Kidney glomerular epithelial cell (primary cell): ENCODE data around the gene CLCN4.

Source experiments
- DNase-seq: peaks from one replicate; lab custom pipeline; 2025; lab: John Stamatoyannopoulos, UW

CLCN4 gene

DNA sequence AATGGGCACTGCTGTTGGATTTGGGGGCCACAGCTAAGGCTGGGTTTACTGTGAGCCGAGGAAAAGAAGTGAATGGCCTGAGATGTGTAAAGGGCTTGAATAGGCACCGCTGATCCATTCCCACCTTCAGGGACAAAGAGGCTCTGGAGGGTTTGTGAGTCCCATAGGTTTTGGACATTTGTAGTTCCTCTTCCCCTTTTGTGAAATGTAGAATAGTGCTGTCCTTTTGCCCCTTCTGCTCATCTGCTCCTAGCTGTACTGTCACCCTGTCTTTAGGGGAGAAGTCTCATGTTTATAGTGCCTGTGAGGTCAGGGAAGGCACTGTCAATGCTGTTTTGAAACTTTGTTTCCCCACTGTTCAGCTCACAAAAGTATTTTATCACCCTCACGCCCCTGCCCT is 26.4 kb upstream of the CLCN4 start:
- DNase-seq = no peak

- DNase-seq = no peak
Measured at GRCh38 chrX:10133980-10134676, 22.6 kb upstream of the CLCN4 start.

DNA sequence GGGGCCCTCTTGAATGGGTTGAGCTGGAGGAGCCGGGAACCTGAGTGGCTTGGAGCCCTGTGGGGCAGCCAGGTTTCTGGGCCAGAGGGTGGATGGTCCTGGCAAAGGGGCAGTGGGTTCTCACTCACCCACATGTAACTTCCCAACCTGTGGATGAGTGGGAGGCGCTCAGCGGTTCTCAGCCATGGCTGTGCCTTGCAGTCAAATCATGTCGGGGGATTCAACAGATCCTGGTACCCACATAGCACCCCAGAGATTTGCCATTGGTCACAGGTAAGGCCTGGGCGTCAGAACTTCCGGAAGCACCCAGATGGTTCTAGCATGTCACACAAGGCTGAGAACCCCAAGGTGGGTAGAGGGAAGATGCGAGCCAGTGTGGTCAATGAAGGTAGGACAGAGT is 21.9 kb upstream of the CLCN4 start:
- no peak for DNase-seq

DNA sequence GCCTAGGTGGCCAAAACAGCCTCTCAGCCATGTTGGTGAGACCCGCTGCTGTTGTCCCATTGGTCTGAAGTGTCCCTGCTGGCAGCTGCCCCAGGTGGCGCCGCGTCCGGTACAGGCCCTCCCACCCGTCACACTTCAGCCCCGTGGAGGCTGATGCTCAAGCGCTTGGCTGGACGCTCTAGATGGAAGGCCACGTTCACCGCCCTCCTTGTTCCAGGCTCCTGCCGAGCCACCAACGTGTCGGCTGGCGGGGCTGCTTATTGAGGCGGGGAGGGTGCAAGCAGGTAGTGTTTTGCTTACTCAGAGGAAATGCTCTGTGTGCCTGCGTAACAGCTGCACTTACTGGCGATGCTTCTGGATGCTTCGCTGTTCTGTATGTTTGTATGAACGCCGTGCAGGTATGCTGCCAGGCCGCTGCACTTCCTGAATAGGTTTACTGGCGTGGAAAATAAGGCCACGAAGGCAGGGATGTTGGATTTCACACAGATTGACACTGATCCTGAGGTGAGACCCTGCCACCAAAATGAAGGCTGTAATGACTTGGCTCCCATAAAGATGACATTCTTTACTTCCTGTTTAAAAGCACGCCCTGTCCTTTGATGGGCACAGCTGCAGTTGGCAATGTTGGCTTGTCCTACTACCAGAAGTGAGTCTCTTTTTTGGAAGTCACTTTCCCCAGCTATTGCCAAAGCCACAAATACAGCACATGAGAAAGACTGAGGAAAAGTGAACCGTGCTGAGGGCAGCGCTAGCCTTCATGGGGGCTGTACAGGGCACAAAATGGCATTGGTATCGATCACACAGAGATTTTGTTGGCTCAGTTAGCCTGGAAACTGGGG is 21.0 kb upstream of the CLCN4 start:
- DNase-seq = no peak

- no peak for DNase-seq
Measured at GRCh38 chrX:10138726-10139125, 18.0 kb upstream of the CLCN4 start.

DNA sequence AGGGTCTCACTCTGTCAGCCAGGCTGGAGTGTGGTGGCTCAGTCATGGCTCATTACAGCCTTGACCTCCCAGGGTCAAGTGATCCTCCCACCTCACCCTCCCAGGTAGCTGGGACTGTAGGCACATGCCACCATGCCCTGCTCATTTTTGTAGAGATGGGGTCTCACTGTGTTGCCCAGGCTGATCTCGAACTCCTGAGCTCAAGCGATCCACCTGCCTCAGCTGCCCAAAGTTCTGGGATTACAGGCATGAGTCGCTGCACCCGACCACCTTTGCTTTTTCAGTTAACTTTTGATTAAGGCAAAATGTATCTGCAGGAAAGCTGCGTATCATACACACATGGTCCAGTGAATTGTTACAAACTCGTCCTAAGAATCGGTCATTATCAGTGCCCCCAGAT is 16.5 kb upstream of the CLCN4 start:
- no peak for DNase-seq

DNA sequence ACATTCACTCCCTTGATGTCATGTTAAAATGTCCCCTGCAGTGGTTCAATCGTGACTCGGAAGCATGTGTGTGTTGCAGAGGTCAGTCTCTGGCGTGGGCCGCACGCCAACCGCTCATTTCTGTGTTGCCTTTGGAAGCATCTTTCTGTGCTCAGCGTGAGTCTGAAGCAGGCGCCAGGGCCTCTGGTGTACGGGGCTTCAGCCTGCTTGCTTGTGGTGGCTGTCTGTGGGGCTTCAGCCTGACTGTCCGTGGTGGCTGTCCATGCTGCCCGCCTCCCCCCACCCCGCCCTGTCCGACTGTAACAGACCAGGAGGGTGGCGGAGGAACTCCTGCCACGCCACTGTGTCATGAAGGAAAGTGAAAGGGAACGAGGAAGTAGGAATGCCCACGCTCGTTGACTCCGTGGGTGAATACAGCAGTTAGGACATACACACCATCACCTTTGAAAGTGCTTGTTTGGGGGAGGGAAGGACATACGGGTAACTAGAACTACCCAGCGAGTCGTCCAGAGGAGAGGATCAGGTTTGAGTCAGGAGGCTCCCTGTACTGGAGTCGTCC is 14.7 kb upstream of the CLCN4 start:
- no peak for DNase-seq

DNA sequence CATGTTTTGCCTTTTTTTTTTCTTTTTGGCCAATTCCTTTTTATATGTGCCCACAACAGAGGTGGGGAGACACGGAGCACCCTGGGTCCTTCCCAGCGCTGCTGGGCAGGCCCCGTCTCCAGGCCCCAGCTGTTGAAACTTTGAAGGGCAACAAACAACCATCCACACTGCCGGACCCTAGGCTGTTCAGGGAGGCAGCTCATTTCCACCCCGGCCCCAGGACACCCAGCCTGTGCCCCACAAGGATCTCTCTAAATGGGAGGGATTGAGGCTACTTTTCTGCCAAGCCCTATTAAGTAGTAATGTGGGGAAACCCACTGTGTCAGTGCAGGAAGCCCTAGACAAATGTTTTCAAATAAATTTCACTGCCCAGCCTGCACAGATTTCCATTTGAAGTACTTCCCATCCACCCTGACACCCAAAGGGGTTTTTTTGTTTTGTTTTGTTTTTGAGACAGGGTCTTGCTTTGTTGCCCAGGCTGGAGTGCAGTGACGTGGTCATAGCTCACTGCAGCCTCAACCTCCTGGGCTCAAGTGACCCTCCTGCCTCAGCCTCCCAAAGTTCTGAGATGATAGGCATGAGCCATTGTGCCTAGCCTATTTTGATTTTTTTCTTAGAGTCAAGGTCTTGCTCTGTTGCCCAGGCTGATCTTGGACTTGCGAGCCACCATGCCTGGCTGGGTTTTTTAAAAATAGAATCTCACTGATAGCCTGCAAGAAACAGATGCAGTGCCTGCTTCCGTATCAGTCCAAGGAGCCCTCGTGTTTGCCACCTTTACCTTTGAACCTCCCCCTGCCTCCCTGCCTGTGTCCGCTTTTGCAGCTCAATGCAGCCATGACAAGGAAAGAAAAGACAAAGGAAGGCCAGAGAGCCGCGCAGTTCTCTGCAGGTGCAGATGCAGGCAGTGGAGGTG is 13.4 kb upstream of the CLCN4 start:
- no peak for DNase-seq

DNA sequence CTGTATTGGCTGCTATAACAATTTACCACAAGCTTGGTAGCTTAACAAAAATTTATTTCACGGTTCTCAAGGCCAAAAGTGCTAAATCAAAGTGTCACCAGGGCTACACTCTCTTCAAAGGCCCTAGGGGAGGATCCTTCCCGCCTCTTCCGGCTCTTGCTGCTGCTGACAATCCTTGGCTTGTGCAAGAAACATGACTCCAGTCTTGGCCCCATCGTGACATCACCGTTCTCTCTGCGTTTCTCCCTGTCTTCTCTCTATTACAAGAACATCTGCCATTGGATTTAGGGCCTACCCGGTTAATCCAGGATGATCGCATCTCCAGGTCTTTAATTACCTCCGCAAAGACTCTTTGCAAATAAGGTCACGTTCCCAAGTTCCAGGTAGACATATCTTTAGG is 10.4 kb upstream of the CLCN4 start:
- DNase-seq = no peak

- no peak for DNase-seq
Measured at GRCh38 chrX:10152086-10152485, 4.7 kb upstream of the CLCN4 start.

DNA sequence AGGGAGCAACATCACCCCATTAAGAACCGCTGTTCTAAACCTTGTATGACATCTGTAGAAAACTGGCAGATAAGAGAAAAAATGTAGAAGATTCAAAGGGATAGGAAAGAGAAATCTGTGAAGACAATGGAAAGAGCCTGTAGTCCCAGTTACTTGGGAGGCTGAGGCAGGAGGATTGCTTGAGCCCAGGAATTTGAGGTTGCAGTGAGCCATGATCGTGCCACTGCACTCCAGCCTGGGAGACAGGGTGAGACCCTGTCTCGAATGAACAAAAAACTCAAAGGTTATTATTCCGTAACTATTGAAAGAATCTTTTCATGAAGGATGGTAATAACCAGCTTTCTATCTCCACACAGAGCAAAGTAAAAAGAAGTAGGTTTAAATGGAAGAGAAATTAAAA is 1.6 kb upstream of the CLCN4 start:
- no peak for DNase-seq

DNA sequence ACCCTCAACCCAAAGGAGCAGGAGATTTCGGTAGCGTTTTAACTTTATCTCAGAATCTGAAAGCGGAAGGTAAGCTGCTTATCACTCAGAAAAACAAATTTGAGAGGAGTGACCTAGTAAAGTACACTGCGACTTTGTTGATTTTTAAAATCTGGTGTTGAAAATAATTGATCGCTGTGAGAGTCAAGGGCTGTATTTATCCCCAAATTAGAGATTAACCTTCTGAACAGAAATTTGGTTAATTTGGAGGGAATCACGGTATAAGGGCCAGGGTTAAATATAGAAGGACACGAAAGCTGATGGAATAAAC is 212 bp downstream of the CLCN4 start:
- no peak for DNase-seq

DNA sequence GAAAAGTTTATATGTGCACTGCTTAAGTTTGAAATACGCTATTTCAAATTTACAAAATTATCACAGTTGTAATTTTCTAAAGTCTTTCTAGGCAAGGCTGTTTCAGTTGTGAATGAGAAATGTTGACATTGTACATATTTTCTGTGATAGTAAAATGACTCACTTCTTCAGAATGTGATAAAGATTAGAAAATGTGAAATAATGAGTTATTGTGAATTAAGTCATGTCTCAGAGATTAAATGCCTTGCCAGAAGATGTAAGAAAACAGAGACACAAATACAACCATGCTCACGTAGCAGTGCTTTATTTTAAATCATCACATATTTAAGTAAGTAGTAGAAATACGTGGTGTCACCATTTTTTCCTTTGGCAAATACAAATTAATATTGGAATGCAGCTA is 768 bp downstream of the CLCN4 start:
- DNase-seq = no peak

GRCh38 chrX:10158279-10159144 is 1.7 kb downstream of the CLCN4 start:
- DNase-seq = no peak

DNA sequence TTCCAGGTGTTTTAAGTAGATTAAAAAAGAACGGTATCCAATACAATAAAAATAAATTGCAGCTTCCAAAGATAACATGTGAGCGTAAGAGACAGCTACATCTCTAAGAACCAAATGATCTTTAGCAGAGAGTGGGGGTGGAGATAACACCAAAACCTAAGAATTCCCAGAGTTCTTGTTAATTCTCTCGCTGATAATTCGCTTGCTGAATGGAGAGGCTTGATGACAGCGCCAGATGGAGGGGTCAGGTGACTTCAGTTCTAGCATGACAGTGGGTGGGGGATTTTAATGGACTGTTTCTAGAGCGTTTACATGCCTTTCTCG is 2.3 kb downstream of the CLCN4 start:
- DNase-seq = no peak

GRCh38 chrX:10160211-10160610 is 3.4 kb downstream of the CLCN4 start:
- DNase-seq = no peak

- DNase-seq = no peak
Measured at GRCh38 chrX:10163031-10163430, 6.3 kb downstream of the CLCN4 start.

GRCh38 chrX:10164879-10165278 is 8.1 kb downstream of the CLCN4 start:
- no peak for DNase-seq

DNA sequence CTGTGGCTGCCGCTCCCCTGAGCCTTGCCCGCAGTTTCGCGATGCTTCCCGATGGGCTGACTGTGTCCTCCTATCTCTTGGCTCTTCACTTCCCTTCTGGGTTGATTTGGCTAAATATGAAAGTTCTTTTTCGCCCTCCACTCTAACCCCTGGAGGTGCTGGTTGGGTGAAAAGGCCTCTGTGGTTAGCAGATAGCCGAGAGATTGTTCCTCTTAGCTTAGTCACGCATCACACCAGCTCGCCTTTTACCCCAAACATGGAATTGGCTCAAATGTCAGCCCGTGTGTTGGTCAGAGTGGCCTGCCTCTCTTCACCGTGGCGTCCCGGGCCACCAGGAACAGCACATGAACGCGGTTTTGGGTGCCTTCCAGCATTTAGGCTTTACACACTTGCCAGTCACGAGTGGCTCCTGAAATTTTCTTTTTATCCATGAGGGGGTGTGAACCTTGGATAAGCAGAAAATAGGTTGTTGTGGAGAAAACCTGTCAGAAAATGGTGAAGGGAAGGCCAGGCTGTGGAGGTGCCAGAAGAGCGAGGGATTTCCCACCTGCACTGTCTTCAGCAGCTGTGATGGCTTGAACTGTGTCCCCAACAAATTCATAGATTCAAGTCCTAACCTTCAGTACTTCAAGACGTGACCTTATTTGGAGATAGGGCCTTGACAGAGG is 8.9 kb downstream of the CLCN4 start:
- DNase-seq = no peak

DNA sequence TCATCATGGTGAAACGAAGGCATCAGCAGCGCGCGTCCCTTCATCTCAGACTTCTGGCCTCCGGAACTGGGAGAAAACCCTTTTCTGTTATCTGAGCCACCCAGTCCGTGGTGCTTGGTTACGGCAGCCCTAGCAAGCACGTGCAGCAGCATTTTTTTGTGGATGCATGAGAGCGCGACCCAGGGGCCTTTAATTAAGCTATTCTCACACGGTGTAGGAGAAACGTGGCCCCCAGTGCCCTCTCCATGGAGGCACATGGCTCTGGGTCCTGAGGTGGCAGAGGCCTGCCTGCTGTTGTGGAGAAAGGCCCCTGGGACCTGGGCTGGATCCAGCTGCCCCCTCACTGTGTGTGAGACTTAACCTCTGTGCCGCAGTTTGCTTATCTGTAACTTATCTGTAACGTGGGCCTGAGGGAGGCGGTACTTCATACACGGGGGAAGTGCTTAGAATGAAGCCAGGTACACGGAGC is 9.5 kb downstream of the CLCN4 start:
- no peak for DNase-seq

DNA sequence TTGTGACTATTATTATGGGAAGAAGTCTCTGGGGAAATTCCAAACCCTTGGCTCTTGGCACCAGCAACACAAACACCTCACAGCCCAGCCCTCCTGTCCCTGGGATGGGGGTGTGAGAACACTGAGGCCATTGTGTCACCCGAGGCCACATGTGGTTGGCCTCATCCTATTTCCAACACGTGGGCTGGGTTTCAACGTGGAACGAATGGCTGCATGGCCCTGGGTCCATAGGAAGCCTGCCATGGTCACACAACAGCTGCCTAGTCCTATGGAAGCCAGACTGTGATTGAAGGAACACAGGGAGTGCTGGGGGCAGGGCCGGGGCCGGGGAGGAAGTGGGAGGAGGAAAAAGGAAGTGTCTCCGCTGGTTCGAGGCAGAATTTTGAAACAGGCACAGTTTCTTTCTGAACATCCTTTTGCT is 10.0 kb downstream of the CLCN4 start:
- no peak for DNase-seq
